ENCODE measurements around the gene PTPRN2. TPM values are rescaled to one million over a fixed set of nuclear protein-coding genes. Genes with fewer than 3 reads are reported as not detected.

Gene PTPRN2
- total and polyA plus RNA-seq, 9 of the 15 experiments (the other 6 are each of a cell fraction or from before 2014, with no cell fraction given) = not detected

DNA sequence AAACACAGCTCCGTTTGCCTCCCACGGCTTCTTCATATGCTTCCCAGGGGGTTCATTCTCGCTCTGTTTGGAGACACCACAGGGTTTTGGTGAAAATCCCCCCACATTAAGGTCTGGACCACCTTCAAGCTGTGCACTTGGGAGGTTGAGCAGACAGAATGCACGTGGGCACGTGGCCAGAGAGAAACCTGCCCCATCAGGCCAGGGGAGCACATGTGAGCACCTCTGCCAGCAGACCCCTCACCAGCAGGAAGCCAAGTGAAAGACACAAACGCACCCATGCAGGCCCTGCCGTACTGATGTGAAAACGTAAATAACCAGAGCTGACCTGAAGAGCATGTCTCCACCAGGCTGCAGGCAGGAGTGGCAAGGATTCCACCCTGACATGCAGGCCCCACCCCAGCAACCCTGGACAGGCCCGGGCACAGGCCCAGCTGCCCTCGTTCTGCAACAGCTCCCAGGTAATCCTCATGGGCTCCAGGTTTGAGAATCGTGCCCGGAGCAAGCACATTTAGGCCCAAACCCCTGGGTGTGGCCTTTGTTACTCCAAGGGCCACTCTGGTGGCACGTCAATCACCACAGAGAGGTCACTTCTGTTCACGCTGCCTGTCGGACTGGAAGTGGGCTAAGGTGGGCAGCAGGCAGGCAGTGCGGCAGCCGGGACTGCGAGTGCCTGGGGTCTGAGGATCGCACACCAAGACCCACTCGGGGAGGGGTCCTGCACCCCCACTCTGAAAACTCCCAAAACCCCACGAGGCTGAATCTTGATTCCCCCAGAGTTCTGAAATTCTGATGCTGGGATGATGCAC is 184.4 kb downstream of the PTPRN2 start:
- BruUV-seq (replicated peaks) = no TSS peak
- TF ChIP-seq ZFP1 (CRISPR knock-in tag; IDR thresholded peaks at IDR 0.05) (no peak), TRIM24 (IDR thresholded peaks at IDR 0.05) (no peak), FOS (IDR thresholded peaks at IDR 0.05; ENCODE audit: extremely low read depth, insufficient read length) (no peak), RBM39 (optimal IDR thresholded peaks at IDR 0.05; ENCODE audit: low read depth, low read length) (no peak), ZNF766 (CRISPR knock-in tag; conservative IDR thresholded peaks at IDR 0.05) (no peak)
- TF ChIP-seq, protein P1, sequence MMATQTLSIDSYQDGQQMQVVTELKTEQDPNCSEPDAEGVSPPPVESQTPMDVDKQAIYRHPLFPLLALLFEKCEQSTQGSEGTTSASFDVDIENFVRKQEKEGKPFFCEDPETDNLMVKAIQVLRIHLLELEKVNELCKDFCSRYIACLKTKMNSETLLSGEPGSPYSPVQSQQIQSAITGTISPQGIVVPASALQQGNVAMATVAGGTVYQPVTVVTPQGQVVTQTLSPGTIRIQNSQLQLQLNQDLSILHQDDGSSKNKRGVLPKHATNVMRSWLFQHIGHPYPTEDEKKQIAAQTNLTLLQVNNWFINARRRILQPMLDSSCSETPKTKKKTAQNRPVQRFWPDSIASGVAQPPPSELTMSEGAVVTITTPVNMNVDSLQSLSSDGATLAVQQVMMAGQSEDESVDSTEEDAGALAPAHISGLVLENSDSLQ (IDR thresholded peaks at IDR 0.05) = peak; percentile 38; the same call in 1 of the 2 replicates
- Histone ChIP-seq H3K9ac (ENCODE audit: insufficient read depth in 1 of 2, low read depth in 2 of 2, low read length in 2 of 2) (no peak overlapping the region), H3K4me2 (ENCODE audit: insufficient read depth, low read length) (no peak overlapping the region), H3K4me1 (replicated peaks in 1 of 2; ENCODE audit: control insufficient read depth in 2 of 2, insufficient read depth in 2 of 2, low read length in 2 of 2) (peaks cover 0 to 4% of the 10 kb centered on the region in 2 experiments; a peak in 1 of 5 replicates), H3K9me1 (ENCODE audit: control insufficient read depth, insufficient read depth, low read length) (no peaks in the 10 kb centered on the region), H3K9me3 (replicated peaks; ENCODE audit: control insufficient read depth, insufficient read depth, low read depth, low read length) (no peaks in the 10 kb centered on the region), H3K36me3 (ENCODE audit: control insufficient read depth, insufficient read depth, low read length) (no peaks in the 10 kb centered on the region), H2AFZ (ENCODE audit: low read depth, low read length) (no peak overlapping the region), H4K20me1 (replicated peaks; ENCODE audit: control insufficient read depth, insufficient read depth, low read length) (no peaks in the 10 kb centered on the region), H3K27me3 (ENCODE audit: control insufficient read depth in 2 of 2, insufficient read depth in 2 of 2, low read length in 2 of 2) (peaks cover 11 to 57% of the 10 kb centered on the region in 2 experiments; a peak in 4 of 5 replicates), H3K79me2 (ENCODE audit: control insufficient read depth, insufficient read depth, low read length) (no peaks in the 10 kb centered on the region), H3K27ac (ENCODE audit: extremely low read depth, low read depth, low read length) (no peak overlapping the region), H3K4me3 (no peak overlapping the region)
- WGBS (ENCODE audit: insufficient coverage, low coverage, missing lambda C conversion rate) = under 1% methylated on average over 21 of the region's 21 CpGs
- intact Hi-C loops (cut with micrococcal nuclease) (no loop called here), in situ Hi-C loops (cut with MboI) (no loop called here)
- FAIRE-seq (no peak), DNase-seq (ENCODE audit: extremely low read depth in 1 of 4, low spot score in 3 of 4) (no peak), ATAC-seq (no peak)
- ChIA-PET POLR2A (interaction anchor here (0.6 to 1.5 kb wide), 4 partner anchors 11 to 17 kb away, joined by 3 to 4 read pairs (median 4); no protein-coding TSS in a partner anchor), CTCF (ENCODE audit: low intra/inter-chr PET ratio) (no interaction called here)
